ENCODE data around the gene MOSPD3. TPM values are rescaled to one million over a fixed set of nuclear protein-coding genes. Genes with fewer than 3 reads are reported as not detected.
A peak's percentile ranks its signal among the peaks of the same experiment; 100 is the strongest.

Gene MOSPD3
- total RNA-seq (2014; rRNA removed; shearing (Covaris generic)) (7.1 and 12.0 TPM in 2 replicates), total RNA-seq (2022) (10.4 and 15.1 TPM in 2 replicates), Bru-seq, nascent RNA (percentile 44 among the genes with signal in this experiment), BruChase-seq, experiment 1, labeled RNA remaining after a 6-hour chase (percentile 53 among the genes with signal in this experiment), BruChase-seq, experiment 2, labeled RNA remaining after a 2-hour chase (percentile 48 among the genes with signal in this experiment)
- long read RNA-seq, transcript MOSPD3-203 (5 exons, 1,191 nt) = major isoform, 15 of 27 reads
- long read RNA-seq, transcript MOSPD3-201 (6 exons, 1,053 nt) = minor isoform, 7 of 27 reads
- long read RNA-seq, partial matches to known transcripts = 1 of 27 reads
- long read RNA-seq, other reads (novel, unspliced or antisense) = 3 of 27 reads

- intact Hi-C loops (cut with micrococcal nuclease; ENCODE audit: unreplicated experiment) = loop anchor here (1.0 to 2.0 kb wide), 3 partner anchors 15 to 79 kb away; partner anchors contain the start of gene GNB2
- POLR2A ChIA-PET = interaction anchor here (0.6 to 2.0 kb wide), 21 partner anchors 9 to 286 kb away, joined by 3 to 13 read pairs (median 4); partner anchors contain the start of genes FBXO24, LRCH4, PCOLCE and POP7
Observed at GRCh38 chr7:100611983-100612729, at the start of gene MOSPD3. Gene MOSPD3 (plus strand): TSS chr7:100612540. CDS start chr7:100612792, 252 bp downstream.

GRCh38 chr7:100563100-100563564 lies 49.2 kb upstream of the MOSPD3 start:
- Histone ChIP-seq H3K9me2 (ENCODE audit: insufficient read depth, low read length) (no peaks in the 10 kb centered on the region), H2AFZ (ENCODE audit: low read length) (no peak overlapping the region), H3K4me2 (ENCODE audit: low read length) (no peak overlapping the region), H3K4me3 (ENCODE audit: low read depth, low read length, poor library complexity, severe bottlenecking) (no peak overlapping the region), H4K20me1 (ENCODE audit: insufficient read depth, low read length) (no peaks in the 10 kb centered on the region), H3K9me3 (ENCODE audit: low read length) (no peaks in the 10 kb centered on the region), H3K4me1 (ENCODE audit: insufficient read depth, low read length, poor library complexity, severe bottlenecking) (peaks cover 21% of the 10 kb centered on the region), H3K36me3 (ENCODE audit: insufficient read depth, low read length) (peaks cover 12% of the 10 kb centered on the region; the same call in 1 of the 2 replicates), H3K79me2 (ENCODE audit: insufficient read depth, low read depth, low read length) (no peaks in the 10 kb centered on the region), H3K27ac (ENCODE audit: low read depth, low read length, poor library complexity, severe bottlenecking) (no peak overlapping the region)
- intact Hi-C loops (cut with micrococcal nuclease; ENCODE audit: unreplicated experiment) = no loop called here
- ChIA-PET CTCF (ENCODE audit: unreplicated experiment) (no interaction called here), POLR2A (no interaction called here)
- no peak for TF ChIP-seq EZH2phosphoT487 (IDR thresholded peaks at IDR 0.05; ENCODE audit: borderline replicate concordance, low read depth, low read length)
- TF ChIP-seq CTCF (conservative IDR thresholded peaks at IDR 0.05; ENCODE audit: low read length) = no peak
- no peak for DNase-seq (ENCODE audit: low spot score)
- no TSS peak for BruUV-seq (replicated peaks)

More at GRCh38 chr7:100611983-100612729, at the start of gene MOSPD3:
- Histone ChIP-seq H4K20me1 (ENCODE audit: insufficient read depth, low read length) (no peaks in the 10 kb centered on the region), H3K79me2 (ENCODE audit: insufficient read depth, low read depth, low read length) (no peaks in the 10 kb centered on the region), H3K9me2 (ENCODE audit: insufficient read depth, low read length) (no peaks in the 10 kb centered on the region), H3K4me1 (ENCODE audit: insufficient read depth, low read length, poor library complexity, severe bottlenecking) (peaks cover 9% of the 10 kb centered on the region), H2AFZ (ENCODE audit: low read length) (peak within 1 kb of the TSS; percentile 85), H3K36me3 (ENCODE audit: insufficient read depth, low read length) (no peaks in the 10 kb centered on the region), H3K9me3 (ENCODE audit: low read length) (no peaks in the 10 kb centered on the region), H3K4me3 (ENCODE audit: low read depth, low read length, poor library complexity, severe bottlenecking) (peak within 1 kb of the TSS; percentile 69), H3K4me2 (ENCODE audit: low read length) (peak within 1 kb of the TSS; percentile 99), H3K27ac (ENCODE audit: low read depth, low read length, poor library complexity, severe bottlenecking) (peak within 1 kb of the TSS; percentile 76)
- DNase-seq (ENCODE audit: low spot score) = peak; percentile 100
- TF ChIP-seq CTCF (conservative IDR thresholded peaks at IDR 0.05; ENCODE audit: low read length) = no peak
- TF ChIP-seq EZH2phosphoT487 (IDR thresholded peaks at IDR 0.05; ENCODE audit: borderline replicate concordance, low read depth, low read length) = no peak
- CTCF ChIA-PET (ENCODE audit: unreplicated experiment) = interaction anchor here (0.5 to 1.6 kb wide), 9 partner anchors 9 to 547 kb away, joined by 3 to 7 read pairs (median 5); partner anchors contain the start of gene POP7
- no TSS peak for BruUV-seq (replicated peaks)

Measured in OCI-LY7 (cell line).